Pancreas (tissue), 10 donors: ENCODE data around the gene HIBCH. TPM values are rescaled to one million over a fixed set of nuclear protein-coding genes. Genes with fewer than 3 reads are reported as not detected.

Source experiments
- ATAC-seq, 4 donors: fragments of 200-7000 bp; cut with Tn5 transposase; one replicate each; pipeline versions ENCODE4 v1.8.0 to v1.9.1; 2020; ENCODE audit warnings: mild to moderate bottlenecking in 4 of 4, moderate library complexity in 4 of 4
- DNase-seq, 6 donors: peaks; one replicate each; pipeline ENCODE4 v3.0.0-alpha.2; 2020
- FAIRE-seq: peaks from 2 replicates; lab custom pipeline; 2012; peaks lifted over from hg19 to GRCh38; lab: Jason Lieb, UNC
- H3K27ac ChIP-seq, 4 donors: fragments of 200-600 bp; sonication (generic); 1 replicate in 3 of 4; 2 replicates in 1 of 4; pipeline versions ENCODE4 v1.5.0 to v1.8.0; 2020
- H3K27me3 ChIP-seq, 4 donors: fragments of 200-600 bp; one replicate each; pipeline ENCODE4 v1.8.0; 2021
- H3K36me3 ChIP-seq, 3 donors: fragments of 200-600 bp; sonication (generic) in 1 of 3; one replicate each; pipeline versions ENCODE4 v1.5.0 to v1.8.0; 2020 to 2021
- H3K4me1 ChIP-seq, 3 donors: fragments of 200-600 bp; one replicate each; pipeline ENCODE4 v1.8.0; 2021
- H3K4me3 ChIP-seq, 4 donors: fragments of 200-600 bp; sonication (generic) in 2 of 4; one replicate each; pipeline versions ENCODE4 v1.5.0 to v1.8.0; 2020 to 2021
- H3K9me3 ChIP-seq, 4 donors: fragments of 200-600 bp; one replicate each; pipeline ENCODE4 v1.8.0; 2021
- WGBS, 2 donors: extraction: QIAGEN DNeasy Blood & Tissue Kit; methylation state at CpG; one replicate each; pipeline ENCODE4 v1.1.7; 2013; 5-methylcytosine and 5-hydroxymethylcytosine counted together
- intact Hi-C, 3 donors: fragments of 100-400 bp; cut with DNase I; formaldehyde crosslinking; loops; one replicate each; pipeline versions ENCODE4 v1.11.1 to v1.14.2; 2022
- polyA plus RNA-seq, 2 donors: library from polyadenylated mRNA; stranded (reverse); fragments of 200-250 nt; gene quantifications; one replicate each; pipeline ENCODE4 v1.2.3, GENCODE V29; 2013
- total RNA-seq, 6 donors: library from RNA; stranded (reverse); fragmentation: NEBNext Ultra II Directional in 4 of 6; extraction: Animal tissue kit (Norgen Biotek cat#: 25700) in 4 of 6; gene quantifications; one replicate each; pipeline versions ENCODE4 v1.2.1 to v1.2.4, GENCODE V29; 2021 to 2023
- TF ChIP-seq, protein P1 (sequence below), 4 donors: fragments of 200-600 bp; sonication (generic) in 3 of 4; IDR thresholded peaks; one replicate each; pipeline versions ENCODE4 v1.5.0 to v1.8.0; 2021; ENCODE audit warnings: antibody characterized with exemption in 4 of 4
- donor health status: healthy with polysubstance abuse.
- donor health status: DM: no; HTN: no; CAD: no; lungs with moderate emphysema.
- donor health status: DM: no; HTN: no; CAD: no.
- donor health status: control.
- donor health status: control.
- donor health status: Bipolar disorder and iron deficiency.
- donor health status: DM: yes; HTN: yes; CAD: no.
- donor health status: DM: no; HTN: no; CAD: no.
- donor health status: DM: no; HTN: no; CAD: no.
- donor health status: DM: yes; HTN: yes; CAD: no.

Gene HIBCH
- total and polyA plus RNA-seq, 8 donors, result 7.6 to 29.3 (median 21.1) TPM

DNA sequence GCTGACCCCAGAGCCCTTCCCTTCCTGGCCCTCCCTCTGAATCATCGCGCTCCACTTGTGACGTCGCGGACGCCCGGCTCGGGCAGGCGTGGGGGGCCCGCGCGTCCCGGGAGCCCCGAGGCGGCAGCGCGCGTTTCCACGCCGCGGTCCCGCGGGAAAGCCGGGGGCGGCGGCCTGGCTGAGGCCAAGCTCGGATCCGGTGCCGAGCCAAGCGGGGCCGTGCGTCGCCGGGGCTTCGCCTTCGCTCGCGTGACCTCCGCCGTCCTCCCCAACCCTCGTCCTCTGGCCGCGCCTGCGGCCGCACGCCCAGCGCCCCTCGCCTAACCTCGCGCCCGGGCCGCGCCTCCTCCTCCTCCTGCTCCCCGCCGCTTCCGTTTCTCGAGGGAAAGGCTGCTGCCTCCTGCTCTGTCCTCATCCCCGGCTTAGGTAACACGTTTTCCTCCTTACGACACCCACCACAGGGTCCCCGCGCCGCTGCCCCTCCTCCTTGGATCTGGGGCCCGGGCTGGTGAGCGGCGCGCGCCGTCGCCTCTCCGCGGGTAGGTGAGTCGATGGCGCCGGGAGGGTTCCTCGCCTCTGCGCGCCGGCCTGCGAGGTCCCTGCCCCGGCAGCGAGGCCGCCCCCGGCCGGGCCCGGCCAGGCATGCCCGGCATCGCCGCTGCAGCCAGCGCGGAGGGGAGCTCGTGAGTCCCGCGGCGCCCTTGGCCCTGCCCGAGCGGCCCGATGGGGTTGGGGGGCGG, 24.1 kb upstream of the HIBCH start, which contains the start of gene INPP1:
Gene INPP1 (plus strand): TSS at position 54 of the 740 bp plus-strand sequence. CDS start 16,514 bp downstream, outside the sequence.
- Histone ChIP-seq H3K9me3 (no peaks in the 10 kb centered on the region), H3K36me3 (no peaks in the 10 kb centered on the region), H3K27me3 (no peaks in the 10 kb centered on the region), H3K4me1 (peaks cover 0 to 18% (median 17%) of the 10 kb centered on the region in 3 donors), H3K27ac (peak within 1 kb of the TSS; percentile 85 to 95 (median 90)), H3K4me3 (peak within 1 kb of the TSS; percentile 46 to 75 (median 58))
- intact Hi-C loops, result no loop called here
- ATAC-seq, result peak; percentile 69 to 83 (median 80)
- WGBS, 2 donors, result 0 to 1% methylated on average over 91 to 99 of the region's 99 CpGs
- peak; percentile 57 to 83 (median 64) for DNase-seq
- no peak for FAIRE-seq
- TF ChIP-seq, protein P1, sequence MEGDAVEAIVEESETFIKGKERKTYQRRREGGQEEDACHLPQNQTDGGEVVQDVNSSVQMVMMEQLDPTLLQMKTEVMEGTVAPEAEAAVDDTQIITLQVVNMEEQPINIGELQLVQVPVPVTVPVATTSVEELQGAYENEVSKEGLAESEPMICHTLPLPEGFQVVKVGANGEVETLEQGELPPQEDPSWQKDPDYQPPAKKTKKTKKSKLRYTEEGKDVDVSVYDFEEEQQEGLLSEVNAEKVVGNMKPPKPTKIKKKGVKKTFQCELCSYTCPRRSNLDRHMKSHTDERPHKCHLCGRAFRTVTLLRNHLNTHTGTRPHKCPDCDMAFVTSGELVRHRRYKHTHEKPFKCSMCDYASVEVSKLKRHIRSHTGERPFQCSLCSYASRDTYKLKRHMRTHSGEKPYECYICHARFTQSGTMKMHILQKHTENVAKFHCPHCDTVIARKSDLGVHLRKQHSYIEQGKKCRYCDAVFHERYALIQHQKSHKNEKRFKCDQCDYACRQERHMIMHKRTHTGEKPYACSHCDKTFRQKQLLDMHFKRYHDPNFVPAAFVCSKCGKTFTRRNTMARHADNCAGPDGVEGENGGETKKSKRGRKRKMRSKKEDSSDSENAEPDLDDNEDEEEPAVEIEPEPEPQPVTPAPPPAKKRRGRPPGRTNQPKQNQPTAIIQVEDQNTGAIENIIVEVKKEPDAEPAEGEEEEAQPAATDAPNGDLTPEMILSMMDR (IDR thresholded peaks at IDR 0.05), result no peak

DNA sequence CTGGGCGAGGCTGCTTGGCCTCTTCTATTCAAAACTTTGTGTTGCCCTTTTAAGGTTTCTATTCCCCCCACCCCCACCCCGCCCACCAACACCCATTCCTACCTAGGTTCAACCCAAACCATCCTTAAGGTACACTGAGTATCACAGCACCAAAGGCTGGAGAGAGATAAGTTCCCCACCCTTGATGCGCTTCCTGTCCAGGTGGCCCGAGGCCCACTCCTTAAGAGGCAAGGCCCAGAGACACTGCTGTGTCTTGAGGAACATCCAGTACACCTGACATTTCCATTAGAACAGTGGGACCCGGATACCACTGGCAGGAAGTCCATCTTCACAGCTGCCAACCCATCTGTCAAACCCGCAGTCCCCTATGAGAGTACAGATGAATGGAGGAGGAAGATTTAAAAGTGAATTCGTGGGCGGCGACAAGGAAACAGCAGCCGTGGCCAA, 23.5 kb upstream of the HIBCH start:
- TF ChIP-seq, protein P1 (IDR thresholded peaks at IDR 0.05), result no peak
- Histone ChIP-seq H3K27ac (peak overlapping the region; percentile 85 to 95 (median 90)), H3K4me1 (peaks cover 0 to 18% (median 17%) of the 10 kb centered on the region in 3 donors), H3K4me3 (peak overlapping the region; percentile 46 to 75 (median 58)), H3K9me3 (no peaks in the 10 kb centered on the region), H3K27me3 (no peaks in the 10 kb centered on the region), H3K36me3 (no peaks in the 10 kb centered on the region)
- FAIRE-seq (no peak), ATAC-seq (peak in 1 of 4 donors; percentile 9), DNase-seq (no peak)
- intact Hi-C loops, result no loop called here
- 33 to 36% methylated on average over 10 of the region's 10 CpGs for WGBS, 2 donors

DNA sequence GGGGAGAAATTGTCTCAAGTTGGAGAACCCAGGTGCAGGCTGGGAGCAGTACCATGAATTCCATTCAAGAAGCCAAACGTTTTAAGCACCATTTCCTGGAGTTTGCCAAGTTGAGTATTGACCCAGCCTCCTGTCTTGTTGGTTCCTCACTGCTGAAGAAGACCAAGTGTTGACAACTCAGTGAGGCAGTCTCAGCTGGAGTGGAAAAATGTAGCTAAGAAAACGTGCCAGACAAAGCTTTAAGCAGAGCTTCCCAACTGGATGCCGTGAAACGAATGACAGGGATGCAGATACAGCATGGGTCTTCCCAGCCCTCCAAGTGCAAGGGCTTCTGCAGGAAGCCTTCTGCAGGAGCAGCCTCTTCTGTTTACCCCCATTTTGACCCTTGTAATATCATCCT, 23.0 kb upstream of the HIBCH start:
- FAIRE-seq (no peak), DNase-seq (no peak), ATAC-seq (no peak)
- no peaks in the 10 kb centered on the region for H3K27me3 ChIP-seq
- intact Hi-C loops, result no loop called here
- H3K36me3 ChIP-seq, result no peaks in the 10 kb centered on the region
- 51 to 59% methylated on average over 4 of the region's 4 CpGs for WGBS, 2 donors
- peak overlapping the region; percentile 85 to 95 (median 90) for H3K27ac ChIP-seq
- H3K4me3 ChIP-seq, result no peak overlapping the region
- TF ChIP-seq, protein P1 (IDR thresholded peaks at IDR 0.05), result no peak
- H3K9me3 ChIP-seq, result no peaks in the 10 kb centered on the region
- peaks cover 0 to 18% (median 17%) of the 10 kb centered on the region in 3 donors for H3K4me1 ChIP-seq

DNA sequence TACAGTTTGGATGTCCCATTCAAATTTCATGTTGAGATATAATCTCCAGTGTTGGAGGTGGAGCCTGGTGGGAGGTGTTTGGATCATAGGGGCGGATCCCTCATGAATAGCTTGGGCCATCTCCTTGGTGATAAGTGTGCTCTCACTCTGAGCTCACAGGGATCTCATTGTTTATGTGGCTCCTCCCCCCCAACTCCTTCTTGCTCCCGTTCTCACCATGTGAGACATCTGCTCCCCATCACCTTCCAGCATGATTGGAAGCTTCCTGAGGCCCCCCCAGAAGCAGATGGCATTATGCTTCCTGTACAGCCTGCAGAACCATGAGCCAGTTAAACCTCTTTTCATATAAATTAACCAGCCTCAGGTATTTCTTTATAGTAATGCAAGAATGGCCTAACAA, 20.7 kb upstream of the HIBCH start:
- H3K27me3 ChIP-seq, result no peaks in the 10 kb centered on the region
- H3K4me1 ChIP-seq, result peaks cover 0 to 17% (median 16%) of the 10 kb centered on the region in 3 donors
- TF ChIP-seq, protein P1 (IDR thresholded peaks at IDR 0.05), result no peak
- FAIRE-seq (no peak), DNase-seq (no peak), ATAC-seq (no peak)
- intact Hi-C loops, result no loop called here
- H3K9me3 ChIP-seq, result no peaks in the 10 kb centered on the region
- no peak overlapping the region for H3K4me3 ChIP-seq
- 41 to 68% methylated on average over 2 of the region's 2 CpGs for WGBS, 2 donors
- no peaks in the 10 kb centered on the region for H3K36me3 ChIP-seq
- no peak overlapping the region for H3K27ac ChIP-seq

DNA sequence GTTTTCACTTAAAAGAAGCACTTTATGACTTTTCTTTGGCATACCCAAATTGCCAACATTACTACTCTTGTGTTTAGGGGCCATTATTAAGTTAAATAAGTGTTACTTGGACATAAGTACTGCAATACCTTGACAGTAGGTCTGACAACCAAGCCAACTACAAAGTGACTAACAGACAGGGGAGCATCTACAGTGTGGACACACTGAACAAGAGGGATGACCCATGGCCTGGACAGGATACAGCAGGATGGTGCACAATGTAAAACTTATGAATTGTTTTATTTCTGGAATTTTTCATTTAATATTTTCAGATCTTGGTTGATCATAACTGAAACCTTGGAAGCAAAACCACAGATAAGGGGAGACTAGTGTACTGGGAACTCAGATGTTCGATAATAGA, 19.8 kb upstream of the HIBCH start:
- Histone ChIP-seq H3K9me3 (no peaks in the 10 kb centered on the region), H3K4me3 (no peak overlapping the region), H3K4me1 (peaks cover 0 to 15% (median 12%) of the 10 kb centered on the region in 3 donors), H3K36me3 (no peaks in the 10 kb centered on the region), H3K27me3 (no peaks in the 10 kb centered on the region), H3K27ac (no peak overlapping the region)
- intact Hi-C loops, result no loop called here
- ATAC-seq (no peak), FAIRE-seq (no peak), DNase-seq (no peak)
- 32 to 44% methylated on average over 1 of the region's 1 CpG for WGBS, 2 donors
- TF ChIP-seq, protein P1 (IDR thresholded peaks at IDR 0.05), result no peak
